BE2C (cell line): ENCODE results near the gene ATP8A1. TPM values are rescaled to one million over a fixed set of nuclear protein-coding genes. Genes with fewer than 3 reads are reported as not detected.
A peak's percentile ranks its signal among the peaks of the same experiment; 100 is the strongest.
"Not testable (repeated sequence)": the region's sequence is repeated elsewhere in the genome, so short reads cannot be mapped to it uniquely, and the experiment has no call there.

ENCODE experiments used
- DNase-seq: peaks from one replicate; pipeline ENCODE4 v3.0.0-alpha.2; 2020
- H3K27me3 ChIP-seq: fragments of 250-450 bp; sonication (Bioruptor Pico); 2 replicates; pipeline ENCODE4 v1.5.1; 2020; ENCODE audit warnings: mild to moderate bottlenecking
- H3K36me3 ChIP-seq: fragments of 250-450 bp; sonication (Bioruptor Pico); 2 replicates; pipeline ENCODE4 v1.5.1; 2020; ENCODE audit warnings: mild to moderate bottlenecking
- H3K4me1 ChIP-seq: fragments of 250-450 bp; sonication (Bioruptor Pico); 2 replicates; pipeline ENCODE4 v1.5.1; 2020
- H3K4me3 ChIP-seq: 2 replicates; pipeline ENCODE4 v1.5.1; 2011; ENCODE audit warnings: low read depth, low read length
- H3K9me3 ChIP-seq: fragments of 250-450 bp; sonication (Bioruptor Pico); 2 replicates; pipeline ENCODE4 v1.5.1; 2020
- CTCF ChIP-seq: IDR thresholded peaks from 2 replicates; pipeline ENCODE4 v1.5.1; 2012; ENCODE audit warnings: mild to moderate bottlenecking, low read depth, low read length
- polyA plus RNA-seq: library from polyadenylated mRNA; unstranded; fragments of >200 nt; gene quantifications from one replicate; pipeline ENCODE4 v1.2.1, GENCODE V29; 2012; ENCODE audit warnings: low read depth, missing spikeins; ENCODE audit not compliant: insufficient read length, insufficient read depth

ATP8A1 gene
- polyA plus RNA-seq, result 15.0 TPM

DNA sequence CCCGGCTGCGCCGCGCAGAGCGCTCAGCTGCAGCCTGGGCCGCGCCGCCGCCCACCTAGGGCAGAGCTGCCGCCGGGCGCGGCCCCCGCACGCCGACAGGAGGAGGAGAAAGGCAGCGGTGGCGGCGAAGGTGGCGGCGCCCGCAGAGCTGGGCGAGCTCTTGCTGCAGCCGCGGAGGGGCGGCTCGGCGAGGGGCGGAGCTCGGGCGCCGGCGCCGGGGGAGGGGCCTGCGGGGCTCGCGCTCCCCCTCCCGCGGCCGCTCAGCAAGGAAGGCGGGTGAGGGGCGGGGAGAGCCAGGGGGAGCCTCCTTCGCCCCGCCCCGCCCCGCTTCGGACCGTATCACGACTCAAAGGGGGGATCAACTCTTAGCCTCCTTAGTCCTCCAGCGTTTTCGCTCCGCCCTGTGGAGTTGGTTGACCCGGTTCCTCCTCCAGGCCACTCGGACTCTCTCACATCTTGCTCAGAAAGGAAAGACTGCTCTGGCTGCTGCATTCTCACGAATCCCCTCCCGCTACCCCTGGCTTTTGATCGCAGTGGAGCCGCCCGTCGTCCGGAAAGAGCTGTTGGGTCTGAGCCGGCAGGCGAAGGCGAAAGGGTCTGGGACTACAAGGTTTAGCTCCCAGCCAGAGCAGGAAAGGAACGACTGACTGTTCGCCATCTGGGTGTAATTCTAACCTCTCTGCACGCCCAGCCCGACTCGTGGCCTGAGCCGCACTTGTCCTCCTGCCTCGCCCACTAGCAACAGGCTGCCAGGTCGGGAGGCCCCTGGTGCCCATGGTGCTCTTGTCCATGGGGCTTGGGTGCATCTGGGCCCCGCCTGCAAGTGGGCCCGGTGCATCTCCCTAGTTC is at the start of gene ATP8A1:
Gene ATP8A1, minus strand, starts transcription at position 162 of the 849 bp plus-strand sequence. CDS start 232 bp downstream, outside the sequence.
- Histone ChIP-seq H3K36me3 (no peaks in the 10 kb centered on the region), H3K9me3 (no peaks in the 10 kb centered on the region), H3K4me1 (peaks cover 19% of the 10 kb centered on the region), H3K4me3 (peak within 1 kb of the TSS; percentile 74), H3K27me3 (no peaks in the 10 kb centered on the region)
- no peak for TF ChIP-seq CTCF
- DNase-seq, result peak; percentile 96

DNA sequence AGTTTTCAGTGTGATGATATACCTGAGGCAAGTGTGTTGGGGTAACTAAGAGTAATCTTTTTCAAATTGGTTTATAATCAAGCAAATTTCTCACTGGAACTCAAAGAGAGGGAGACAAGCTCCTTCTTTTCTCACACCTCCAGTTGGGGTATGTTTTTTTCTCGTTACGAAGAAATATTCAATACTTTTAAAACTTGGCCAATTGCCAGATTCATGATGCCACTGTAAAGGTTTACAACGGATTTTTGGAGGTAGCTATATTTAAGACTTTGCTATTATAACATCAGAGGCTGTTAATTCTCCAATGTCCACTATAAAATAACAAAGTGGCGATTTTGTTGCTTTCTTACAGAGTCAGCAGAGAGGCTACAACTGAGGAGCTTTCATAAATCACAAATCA is 49.2 kb upstream of the ATP8A1 start:
- Histone ChIP-seq H3K27me3 (no peaks in the 10 kb centered on the region), H3K4me3 (no peak overlapping the region), H3K9me3 (no peaks in the 10 kb centered on the region), H3K36me3 (no peaks in the 10 kb centered on the region), H3K4me1 (peaks cover 3% of the 10 kb centered on the region; the same call in 1 of the 2 replicates)
- no peak for DNase-seq
- no peak for TF ChIP-seq CTCF

- TF ChIP-seq CTCF, result no peak
- Histone ChIP-seq H3K36me3 (no peaks in the 10 kb centered on the region), H3K9me3 (no peaks in the 10 kb centered on the region), H3K4me1 (peaks cover 3% of the 10 kb centered on the region; the same call in 1 of the 2 replicates), H3K27me3 (no peaks in the 10 kb centered on the region), H3K4me3 (no peak overlapping the region)
- peak; percentile 28 for DNase-seq
These were observed 46.9 kb upstream of the ATP8A1 start for GRCh38 chr4:42703813-42704212.

DNA sequence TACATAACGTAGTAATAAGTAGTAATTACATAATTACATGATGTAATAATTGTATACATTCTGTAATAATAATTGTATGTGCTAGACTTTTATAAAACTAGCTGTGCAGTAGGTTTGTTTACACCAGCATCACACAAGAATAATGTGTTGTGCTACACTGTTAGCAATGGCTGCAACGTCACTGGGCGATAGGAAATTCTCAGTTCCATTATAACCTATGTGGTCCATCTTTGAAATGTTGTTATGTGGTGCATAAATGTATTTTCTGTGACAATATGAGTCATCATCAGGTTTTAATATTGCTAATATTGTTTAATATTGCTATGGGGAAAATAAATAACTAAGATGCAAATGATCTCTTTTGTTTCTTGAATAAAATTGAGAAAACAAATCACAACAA is 46.0 kb upstream of the ATP8A1 start:
- H3K27me3 ChIP-seq, result no peaks in the 10 kb centered on the region
- TF ChIP-seq CTCF, result no peak
- H3K9me3 ChIP-seq, result no peaks in the 10 kb centered on the region
- peaks cover 3% of the 10 kb centered on the region; the same call in 1 of the 2 replicates for H3K4me1 ChIP-seq
- no peak for DNase-seq
- H3K36me3 ChIP-seq, result no peaks in the 10 kb centered on the region
- H3K4me3 ChIP-seq, result no peak overlapping the region

DNA sequence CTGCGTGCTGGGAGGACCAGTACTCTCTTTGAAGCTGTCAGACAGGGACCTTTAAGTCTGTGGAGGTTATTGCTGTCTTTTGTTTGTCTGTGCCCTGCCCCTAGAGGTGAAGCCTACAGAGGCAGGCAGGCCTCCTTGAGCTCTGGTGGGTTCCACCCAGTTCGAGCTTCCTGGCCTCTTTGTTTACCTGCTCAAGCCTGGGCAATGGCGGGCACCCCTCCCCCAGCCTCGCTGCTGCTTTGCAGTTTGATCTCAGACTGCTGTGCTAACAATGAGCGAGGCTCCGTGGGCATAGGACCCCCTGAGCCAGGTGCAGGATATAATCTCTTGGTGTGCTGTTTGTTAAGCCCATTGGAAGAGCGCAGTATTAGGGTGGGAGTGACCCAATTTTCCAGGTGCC is 44.9 kb upstream of the ATP8A1 start:
- not testable (repeated sequence) for DNase-seq, H3K4me1 ChIP-seq, H3K36me3 ChIP-seq, H3K27me3 ChIP-seq, H3K9me3 ChIP-seq, H3K4me3 ChIP-seq

GRCh38 chr4:42690537-42690936 is 33.6 kb upstream of the ATP8A1 start:
- no peak for DNase-seq
- Histone ChIP-seq H3K27me3 (no peaks in the 10 kb centered on the region), H3K4me3 (no peak overlapping the region), H3K36me3 (no peaks in the 10 kb centered on the region), H3K4me1 (no peaks in the 10 kb centered on the region), H3K9me3 (no peaks in the 10 kb centered on the region)
- TF ChIP-seq CTCF, result no peak
